ENCODE data around the gene HOXB6.

HOXB6 gene

DNA sequence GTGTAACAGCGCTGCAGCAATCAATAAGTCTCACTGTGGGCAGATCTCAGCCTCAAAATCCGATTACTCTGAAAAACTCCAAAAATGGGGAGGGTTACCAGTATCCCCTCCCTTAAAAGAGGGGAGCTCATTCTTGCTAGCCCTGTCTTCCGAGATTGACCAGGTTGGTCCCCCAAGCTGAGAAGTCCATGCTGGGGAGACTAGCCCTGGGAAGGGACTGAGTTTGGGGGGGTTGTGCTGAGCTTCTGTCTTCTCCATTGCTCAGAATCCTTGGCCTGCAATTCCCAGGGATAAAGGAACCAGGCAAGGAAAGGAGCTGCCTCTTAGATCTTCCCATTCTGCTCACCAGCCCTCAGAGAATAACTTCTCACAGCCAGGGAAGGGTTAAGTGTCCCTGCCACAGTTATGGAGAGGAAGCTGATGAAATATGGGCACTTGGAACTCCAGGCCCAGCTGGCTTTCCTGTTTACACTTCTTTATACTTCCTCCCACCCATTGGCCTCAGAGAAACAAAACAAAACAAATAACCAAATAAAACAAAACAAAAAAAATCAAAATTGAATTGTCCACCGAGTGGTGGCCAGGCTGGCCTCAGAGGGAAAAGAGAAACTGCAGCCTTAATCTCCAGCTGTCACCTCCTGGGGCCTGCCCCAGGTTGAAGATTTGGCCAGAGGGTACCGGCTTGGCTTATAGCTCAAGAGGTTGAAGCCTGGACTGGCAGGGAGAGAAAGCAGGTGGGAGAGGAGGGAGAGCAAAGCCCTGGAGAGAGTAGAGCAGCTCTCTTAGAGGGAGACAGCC lies 17.3 kb downstream of the HOXB6 start:
- H3K9ac ChIP-seq (ENCODE audit: low read depth in 1 of 2, low read length in 2 of 2) = peak overlapping the region; percentile 50 to 55
- no peaks in the 10 kb centered on the region for H3K36me3 ChIP-seq (ENCODE audit: control insufficient read depth in 1 of 2, insufficient read depth in 2 of 2, low read length in 2 of 2)
- H3K9me3 ChIP-seq (ENCODE audit: control insufficient read depth in 1 of 2, low read length in 2 of 2) = no peaks in the 10 kb centered on the region
- H3K27ac ChIP-seq (ENCODE audit: low read depth, low read length) = peak overlapping the region; percentile 64
- peaks cover 75 to 94% of the 10 kb centered on the region in 2 donors for H3K27me3 ChIP-seq (ENCODE audit: control insufficient read depth in 1 of 2, insufficient read depth in 2 of 2, low read length in 2 of 2)
- peak overlapping the region in 1 of 2 donors; percentile 32 for H3K4me3 ChIP-seq (ENCODE audit: low read depth in 1 of 2, low read length in 2 of 2)
- H3K4me1 ChIP-seq (ENCODE audit: control insufficient read depth in 1 of 2, insufficient read depth in 2 of 2, low read length in 2 of 2) = peaks cover 8 to 12% of the 10 kb centered on the region in 2 donors

DNA sequence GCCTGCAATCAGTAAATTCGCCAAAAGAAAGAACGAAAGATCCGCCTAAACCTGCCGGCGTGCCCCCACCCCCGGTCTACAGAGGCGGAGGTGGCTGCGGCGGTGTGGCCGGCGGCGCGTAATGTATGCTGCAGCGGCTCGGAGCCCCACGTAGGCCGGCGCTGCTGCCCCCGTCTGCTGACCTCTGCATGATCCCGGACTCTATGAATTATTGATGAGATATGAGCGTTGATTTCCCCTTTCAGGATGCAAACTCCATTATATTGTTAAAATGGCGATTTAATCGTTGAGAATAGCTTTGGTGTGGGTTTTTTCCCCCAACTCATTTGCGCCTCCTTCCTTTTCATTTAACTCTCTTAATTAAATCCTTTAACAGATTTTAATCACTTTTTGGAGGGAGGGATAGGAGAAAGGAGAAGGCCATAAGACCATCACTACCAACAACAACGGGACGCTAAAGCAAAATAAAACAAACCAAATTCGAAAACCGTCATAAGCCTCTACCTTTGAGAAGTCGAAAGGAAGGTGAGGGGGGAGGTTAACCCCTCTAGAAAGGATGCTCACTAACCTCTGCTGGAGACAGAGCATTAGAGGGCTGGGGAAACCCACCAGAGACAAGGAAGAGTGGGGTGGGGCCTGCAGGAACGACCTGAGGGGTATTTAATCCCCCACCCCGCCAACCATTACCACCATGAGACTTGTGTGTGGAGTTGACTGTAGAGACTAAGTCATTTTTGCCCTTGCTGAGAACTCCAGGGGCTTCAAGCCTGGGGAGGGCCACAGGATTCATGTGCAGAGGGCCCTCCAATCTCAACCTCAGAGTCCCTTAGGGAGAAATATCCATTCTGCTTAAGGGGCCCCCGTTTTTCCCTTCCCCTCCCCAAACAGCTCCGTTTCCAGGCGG lies 18.2 kb downstream of the HOXB6 start:
- Histone ChIP-seq H3K27ac (ENCODE audit: low read depth, low read length) (peak overlapping the region; percentile 64), H3K4me1 (ENCODE audit: control insufficient read depth in 1 of 2, insufficient read depth in 2 of 2, low read length in 2 of 2) (peaks cover 8 to 12% of the 10 kb centered on the region in 2 donors), H3K36me3 (ENCODE audit: control insufficient read depth in 1 of 2, insufficient read depth in 2 of 2, low read length in 2 of 2) (no peaks in the 10 kb centered on the region), H3K27me3 (ENCODE audit: control insufficient read depth in 1 of 2, insufficient read depth in 2 of 2, low read length in 2 of 2) (peaks cover 74 to 96% of the 10 kb centered on the region in 2 donors), H3K9me3 (ENCODE audit: control insufficient read depth in 1 of 2, low read length in 2 of 2) (no peaks in the 10 kb centered on the region), H3K9ac (ENCODE audit: low read depth in 1 of 2, low read length in 2 of 2) (peak overlapping the region; percentile 50 to 55), H3K4me3 (ENCODE audit: low read depth in 1 of 2, low read length in 2 of 2) (peak overlapping the region; percentile 69 to 81)

- Histone ChIP-seq H3K36me3 (ENCODE audit: control insufficient read depth in 1 of 2, insufficient read depth in 2 of 2, low read length in 2 of 2) (no peaks in the 10 kb centered on the region), H3K27ac (ENCODE audit: low read depth, low read length) (peak overlapping the region; percentile 30), H3K4me3 (ENCODE audit: low read depth in 1 of 2, low read length in 2 of 2) (no peak overlapping the region), H3K9ac (ENCODE audit: low read depth in 1 of 2, low read length in 2 of 2) (no peak overlapping the region), H3K27me3 (ENCODE audit: control insufficient read depth in 1 of 2, insufficient read depth in 2 of 2, low read length in 2 of 2) (peaks cover 69 to 94% of the 10 kb centered on the region in 2 donors), H3K4me1 (ENCODE audit: control insufficient read depth in 1 of 2, insufficient read depth in 2 of 2, low read length in 2 of 2) (peaks cover 8 to 12% of the 10 kb centered on the region in 2 donors), H3K9me3 (ENCODE audit: control insufficient read depth in 1 of 2, low read length in 2 of 2) (no peaks in the 10 kb centered on the region)
Measured at GRCh38 chr17:48584223-48584741, 20.5 kb downstream of the HOXB6 start.

DNA sequence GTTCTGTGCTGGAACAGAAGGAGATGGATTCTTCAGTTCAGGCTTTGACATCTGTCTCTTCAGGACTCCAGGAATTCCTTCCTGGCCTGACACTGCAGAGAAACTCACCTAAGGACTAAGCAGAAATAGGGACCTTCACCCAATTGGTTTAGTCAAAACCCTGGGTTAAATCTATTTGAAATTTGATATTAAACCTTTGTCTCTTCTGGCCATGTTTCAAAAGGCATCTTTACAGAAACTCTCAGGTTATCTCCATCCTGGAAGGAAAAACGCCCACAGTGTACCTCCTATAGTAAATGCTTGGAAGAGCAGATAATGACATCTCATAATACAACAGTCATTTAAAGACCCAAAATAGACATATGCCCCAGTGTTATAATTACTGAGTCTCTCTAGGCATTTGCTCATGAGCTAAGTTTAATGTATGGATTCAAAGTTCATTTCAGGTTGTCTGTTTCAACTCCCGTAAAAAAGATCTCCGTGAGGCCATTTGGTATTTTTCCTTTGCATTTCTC lies 21.0 kb downstream of the HOXB6 start:
- H3K36me3 ChIP-seq (ENCODE audit: control insufficient read depth in 1 of 2, insufficient read depth in 2 of 2, low read length in 2 of 2) = no peaks in the 10 kb centered on the region
- no peak overlapping the region for H3K9ac ChIP-seq (ENCODE audit: low read depth in 1 of 2, low read length in 2 of 2)
- H3K9me3 ChIP-seq (ENCODE audit: control insufficient read depth in 1 of 2, low read length in 2 of 2) = no peaks in the 10 kb centered on the region
- H3K27ac ChIP-seq (ENCODE audit: low read depth, low read length) = no peak overlapping the region
- peaks cover 70 to 94% of the 10 kb centered on the region in 2 donors for H3K27me3 ChIP-seq (ENCODE audit: control insufficient read depth in 1 of 2, insufficient read depth in 2 of 2, low read length in 2 of 2)
- H3K4me1 ChIP-seq (ENCODE audit: control insufficient read depth in 1 of 2, insufficient read depth in 2 of 2, low read length in 2 of 2) = peaks cover 8 to 16% of the 10 kb centered on the region in 2 donors
- H3K4me3 ChIP-seq (ENCODE audit: low read depth in 1 of 2, low read length in 2 of 2) = no peak overlapping the region

DNA sequence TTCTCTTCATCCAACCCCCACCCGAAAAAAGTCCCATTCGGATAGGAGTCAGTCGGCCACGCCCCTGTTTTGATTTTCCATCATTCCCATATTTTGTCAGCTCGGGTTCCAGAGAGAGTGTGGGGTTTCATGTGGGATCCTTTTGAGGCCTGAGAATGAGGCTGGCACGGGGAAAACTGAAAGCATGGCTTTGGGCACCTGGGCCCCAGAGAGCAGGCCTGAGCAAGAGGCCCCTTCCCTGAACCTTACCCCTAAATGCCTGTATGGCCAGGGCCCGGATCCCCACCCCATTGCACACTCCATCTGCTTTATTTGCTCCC lies 22.1 kb downstream of the HOXB6 start:
- Histone ChIP-seq H3K9ac (ENCODE audit: low read depth in 1 of 2, low read length in 2 of 2) (no peak overlapping the region), H3K27me3 (ENCODE audit: control insufficient read depth in 1 of 2, insufficient read depth in 2 of 2, low read length in 2 of 2) (peaks cover 61 to 87% of the 10 kb centered on the region in 2 donors), H3K4me1 (ENCODE audit: control insufficient read depth in 1 of 2, insufficient read depth in 2 of 2, low read length in 2 of 2) (peaks cover 8 to 17% of the 10 kb centered on the region in 2 donors), H3K4me3 (ENCODE audit: low read depth in 1 of 2, low read length in 2 of 2) (no peak overlapping the region), H3K36me3 (ENCODE audit: control insufficient read depth in 1 of 2, insufficient read depth in 2 of 2, low read length in 2 of 2) (no peaks in the 10 kb centered on the region), H3K27ac (ENCODE audit: low read depth, low read length) (peak overlapping the region; percentile 87), H3K9me3 (ENCODE audit: control insufficient read depth in 1 of 2, low read length in 2 of 2) (no peaks in the 10 kb centered on the region)

DNA sequence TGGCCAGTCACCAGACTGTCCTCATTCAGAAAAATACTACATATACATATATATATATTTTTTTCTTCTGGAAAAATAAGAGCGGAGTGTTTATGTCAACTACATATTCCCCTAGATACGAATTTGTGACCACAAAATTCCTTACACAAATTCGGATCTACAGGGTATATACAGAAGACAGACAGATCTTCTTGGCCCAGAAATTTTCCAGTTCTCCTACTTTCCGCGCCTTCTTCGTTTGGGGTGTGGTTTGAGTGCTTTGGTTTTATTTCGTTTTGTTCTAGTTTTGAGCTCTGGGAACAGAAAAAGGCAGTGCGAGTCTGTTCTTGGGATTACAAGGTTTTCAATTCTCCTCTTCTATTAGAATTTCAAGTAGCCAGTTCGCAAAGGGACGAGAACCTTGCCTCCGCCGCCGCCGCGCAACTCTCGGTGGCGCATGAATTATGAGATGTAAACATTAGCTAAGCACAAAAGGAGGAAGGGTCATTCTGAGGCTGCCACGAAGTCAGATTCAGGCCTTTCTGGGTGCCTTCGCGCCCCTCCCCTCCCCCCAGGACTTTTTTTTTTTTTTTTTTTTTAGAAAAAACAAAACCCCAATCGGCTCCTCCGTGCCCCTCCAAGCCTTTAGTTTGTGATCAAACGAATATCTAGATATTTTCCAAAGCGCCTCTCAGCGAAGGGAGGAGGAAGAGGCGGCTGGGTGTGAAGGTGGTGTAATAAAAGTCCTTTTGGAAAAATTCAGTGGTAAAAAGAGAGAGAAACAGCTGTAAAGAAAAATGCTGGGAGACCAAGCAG lies 24.8 kb downstream of the HOXB6 start:
- Histone ChIP-seq H3K36me3 (ENCODE audit: control insufficient read depth in 1 of 2, insufficient read depth in 2 of 2, low read length in 2 of 2) (no peaks in the 10 kb centered on the region), H3K27me3 (ENCODE audit: control insufficient read depth in 1 of 2, insufficient read depth in 2 of 2, low read length in 2 of 2) (peaks cover 54 to 84% of the 10 kb centered on the region in 2 donors), H3K27ac (ENCODE audit: low read depth, low read length) (peak overlapping the region; percentile 61), H3K9ac (ENCODE audit: low read depth in 1 of 2, low read length in 2 of 2) (peak overlapping the region; percentile 53 to 66), H3K4me1 (ENCODE audit: control insufficient read depth in 1 of 2, insufficient read depth in 2 of 2, low read length in 2 of 2) (peaks cover 0 to 11% of the 10 kb centered on the region in 2 donors), H3K9me3 (ENCODE audit: control insufficient read depth in 1 of 2, low read length in 2 of 2) (no peaks in the 10 kb centered on the region), H3K4me3 (ENCODE audit: low read depth in 1 of 2, low read length in 2 of 2) (peak overlapping the region in 1 of 2 donors; percentile 55)

DNA sequence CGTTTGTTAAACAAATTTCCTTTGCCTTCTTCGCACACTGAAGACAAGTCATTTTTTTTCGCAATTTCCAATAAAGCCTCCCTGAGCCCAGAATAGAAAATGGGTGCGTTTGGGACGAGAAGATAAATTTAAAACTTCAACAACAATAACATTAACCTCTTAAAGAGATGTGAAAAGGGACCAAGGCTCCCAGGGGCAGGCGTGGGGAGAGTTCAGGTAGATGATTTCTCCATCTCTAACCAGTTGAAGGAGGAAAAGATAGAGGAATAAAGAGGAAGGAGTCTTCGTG lies 25.4 kb downstream of the HOXB6 start:
- peaks cover 58 to 87% of the 10 kb centered on the region in 2 donors for H3K27me3 ChIP-seq (ENCODE audit: control insufficient read depth in 1 of 2, insufficient read depth in 2 of 2, low read length in 2 of 2)
- no peaks in the 10 kb centered on the region for H3K36me3 ChIP-seq (ENCODE audit: control insufficient read depth in 1 of 2, insufficient read depth in 2 of 2, low read length in 2 of 2)
- peaks cover 0 to 11% of the 10 kb centered on the region in 2 donors for H3K4me1 ChIP-seq (ENCODE audit: control insufficient read depth in 1 of 2, insufficient read depth in 2 of 2, low read length in 2 of 2)
- no peaks in the 10 kb centered on the region for H3K9me3 ChIP-seq (ENCODE audit: control insufficient read depth in 1 of 2, low read length in 2 of 2)
- H3K9ac ChIP-seq (ENCODE audit: low read depth in 1 of 2, low read length in 2 of 2) = peak overlapping the region in 1 of 2 donors; percentile 69
- H3K4me3 ChIP-seq (ENCODE audit: low read depth in 1 of 2, low read length in 2 of 2) = peak overlapping the region; percentile 21 to 57
- peak overlapping the region; percentile 45 for H3K27ac ChIP-seq (ENCODE audit: low read depth, low read length)

DNA sequence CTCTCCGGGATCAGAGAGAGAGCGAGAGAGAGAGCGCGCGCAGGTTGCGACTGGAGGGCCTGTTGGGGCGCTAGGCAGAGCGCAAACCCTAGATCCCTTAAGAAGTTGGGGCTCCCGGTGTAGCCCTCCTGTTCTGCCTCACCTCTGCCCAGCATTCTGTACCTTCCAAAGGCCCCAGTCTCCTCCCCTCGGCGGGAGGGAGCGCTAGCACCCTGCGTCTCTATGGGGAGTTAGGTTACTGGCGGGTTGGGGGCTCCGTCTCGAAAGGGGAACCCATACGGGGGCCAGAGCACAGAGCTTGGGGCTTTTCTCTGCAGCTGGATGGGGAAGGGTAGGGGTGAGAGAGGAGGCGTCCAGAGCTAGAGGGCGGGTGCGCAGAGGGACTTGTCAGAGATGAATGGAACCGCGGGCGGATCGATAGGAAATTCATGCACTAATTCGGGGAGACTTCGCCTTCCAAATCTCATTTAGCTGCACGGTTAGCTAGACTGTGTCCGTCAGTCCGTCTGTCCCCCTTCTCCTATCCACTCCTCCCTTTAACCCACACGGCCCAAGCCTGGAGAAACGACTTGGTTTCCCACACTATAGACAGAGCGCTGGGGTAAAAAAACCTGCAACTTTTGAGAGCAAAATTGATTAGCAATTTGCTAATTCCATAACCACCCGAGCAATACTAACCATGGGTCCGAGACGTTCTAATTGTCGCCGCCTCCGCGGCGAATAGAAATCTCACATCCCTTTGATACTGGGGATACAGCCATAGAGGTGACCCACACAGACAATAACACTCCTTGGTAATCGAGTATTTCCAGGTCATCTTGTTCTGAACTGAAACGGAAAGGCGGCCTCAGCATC lies 25.9 kb downstream of the HOXB6 start:
- Histone ChIP-seq H3K4me3 (ENCODE audit: low read depth in 1 of 2, low read length in 2 of 2) (peak overlapping the region; percentile 57 to 59), H3K9ac (ENCODE audit: low read depth in 1 of 2, low read length in 2 of 2) (peak overlapping the region; percentile 37 to 69), H3K27me3 (ENCODE audit: control insufficient read depth in 1 of 2, insufficient read depth in 2 of 2, low read length in 2 of 2) (peaks cover 57 to 87% of the 10 kb centered on the region in 2 donors), H3K36me3 (ENCODE audit: control insufficient read depth in 1 of 2, insufficient read depth in 2 of 2, low read length in 2 of 2) (no peaks in the 10 kb centered on the region), H3K27ac (ENCODE audit: low read depth, low read length) (peak overlapping the region; percentile 77), H3K9me3 (ENCODE audit: control insufficient read depth in 1 of 2, low read length in 2 of 2) (no peaks in the 10 kb centered on the region), H3K4me1 (ENCODE audit: control insufficient read depth in 1 of 2, insufficient read depth in 2 of 2, low read length in 2 of 2) (peaks cover 0 to 11% of the 10 kb centered on the region in 2 donors)

All from duodenal mucosa (tissue), 2 donors.